ENCODE measurements around the gene TM7SF2.

- no peak for TF ChIP-seq MAX (IDR thresholded peaks at IDR 0.05)
- TF ChIP-seq ZFP62 (CRISPR knock-in tag; IDR thresholded peaks at IDR 0.05), result no peak
- no peak for TF ChIP-seq RAD21 (CRISPR knock-in tag; IDR thresholded peaks at IDR 0.05)
- no peak for TF ChIP-seq ZSCAN5A (CRISPR knock-in tag; IDR thresholded peaks at IDR 0.05; ENCODE audit: borderline replicate concordance)
- no peak for TF ChIP-seq ZNF280D (CRISPR knock-in tag; IDR thresholded peaks at IDR 0.05)
- TF ChIP-seq ZBTB33 (CRISPR knock-in tag; IDR thresholded peaks at IDR 0.05), result no peak
Observed at GRCh38 chr11:65125197-65126056, 13.8 kb downstream of the TM7SF2 start.

All from HepG2 (cell line).